Vagina (tissue), 2 donors: ENCODE data around the gene SLC6A13. TPM values are rescaled to one million over a fixed set of nuclear protein-coding genes. Genes with fewer than 3 reads are reported as not detected.
A peak's percentile ranks its signal among the peaks of the same experiment; 100 is the strongest.
"Not testable (repeated sequence)": the region's sequence is repeated elsewhere in the genome, so short reads cannot be mapped to it uniquely, and the experiment has no call there.

Source experiments
- DNase-seq, 2 donors: peaks; one replicate each; pipeline ENCODE4 v3.0.0-alpha.2; 2017; ENCODE audit errors: extremely low spot score in 2 of 2
- H3K27ac ChIP-seq: fragments of 200-600 bp; sonication (generic); one replicate; pipeline ENCODE4 v1.5.1; 2019
- H3K27me3 ChIP-seq: fragments of 200-600 bp; sonication (generic); one replicate; pipeline ENCODE4 v1.5.1; 2019
- H3K36me3 ChIP-seq, 2 donors: fragments of 200-600 bp; sonication (generic); one replicate each; pipeline ENCODE4 v1.5.1; 2017 to 2019
- H3K4me1 ChIP-seq: fragments of 200-600 bp; sonication (generic); one replicate; pipeline ENCODE4 v1.5.1; 2019
- H3K4me3 ChIP-seq, 2 donors: fragments of 200-600 bp; sonication (generic); 1 replicate in 1 of 2; 2 replicates in 1 of 2; pipeline ENCODE4 v1.5.1; 2016 to 2019
- H3K9me3 ChIP-seq: fragments of 200-600 bp; sonication (generic); one replicate; pipeline ENCODE4 v1.5.1; 2019
- POLR2A ChIP-seq, 2 donors: fragments of 450-650 bp; IDR thresholded peaks; one replicate each; pipeline ENCODE4 v1.6.1; 2017; ENCODE audit warnings: antibody characterized with exemption in 2 of 2, mild to moderate bottlenecking in 2 of 2, moderate library complexity in 2 of 2
- POLR2AphosphoS5 ChIP-seq, 2 donors: sonication (generic); formaldehyde crosslinking; IDR thresholded peaks; one replicate each; pipeline ENCODE4 v1.9.0; 2017; ENCODE audit warnings: antibody characterized with exemption in 2 of 2, mild to moderate bottlenecking in 2 of 2, low read depth in 1 of 2; ENCODE audit not compliant: insufficient read depth in 1 of 2
- intact Hi-C: fragments of 100-400 bp; cut with DNase I; formaldehyde crosslinking; loops from one replicate; pipeline ENCODE4 v1.15.1; 2023
- total RNA-seq: library from RNA; depleted of rRNA; stranded (reverse); fragments of >200 nt; gene quantifications from one replicate; pipeline ENCODE4 v1.2.3, GENCODE V29; 2016
- TF ChIP-seq, protein P1 (sequence below), 3 experiments: fragments of 450-650 bp in 2 of 3; fragments of 200-600 bp in 1 of 3; sonication (generic) in 1 of 3; IDR thresholded peaks; one replicate each; pipeline ENCODE4 v1.5.1; 2017 to 2019; ENCODE audit warnings: antibody characterized with exemption in 3 of 3, mild to moderate bottlenecking in 2 of 3, moderate library complexity in 2 of 3

Gene SLC6A13
- total RNA-seq, 1 donor from 2014 or later, result not detected

DNA sequence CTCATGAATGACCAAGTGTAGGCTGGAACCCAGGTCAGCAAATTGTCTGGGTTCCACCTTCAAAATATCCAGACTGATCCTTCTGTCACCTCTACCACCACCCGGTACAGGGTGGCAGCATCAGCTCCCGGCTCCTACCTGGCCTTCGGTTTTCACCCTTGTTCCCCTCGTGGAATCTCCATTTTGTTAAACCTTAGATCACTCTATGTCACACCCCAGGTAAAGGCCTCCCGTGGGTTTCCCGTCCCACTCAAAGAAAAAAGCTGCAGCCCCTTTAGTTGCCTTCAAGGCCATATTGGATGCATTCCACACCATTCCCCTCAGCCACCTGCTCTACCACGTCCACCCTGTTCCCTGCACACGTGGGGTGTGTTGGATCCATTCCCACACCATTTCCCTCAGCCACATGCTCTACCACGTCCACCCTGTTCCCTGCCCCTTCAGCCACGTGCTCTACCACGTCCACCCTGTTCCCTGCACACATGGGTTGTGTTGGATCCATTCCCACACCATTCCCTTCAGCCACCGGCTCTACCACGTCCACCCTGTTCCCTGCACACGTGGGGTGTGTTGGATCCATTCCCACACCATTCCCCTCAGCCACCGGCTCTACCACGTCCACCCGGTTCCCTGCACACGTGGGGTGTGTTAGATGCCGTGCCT is 23.8 kb downstream of the SLC6A13 start:
- H3K27me3 ChIP-seq, result no peaks in the 10 kb centered on the region
- no peak overlapping the region for H3K4me3 ChIP-seq
- TF ChIP-seq POLR2A (IDR thresholded peaks at IDR 0.05), result no peak
- H3K36me3 ChIP-seq, result no peaks in the 10 kb centered on the region
- no peaks in the 10 kb centered on the region for H3K9me3 ChIP-seq
- intact Hi-C loops, result no loop called here
- H3K27ac ChIP-seq, result no peak overlapping the region
- DNase-seq, result peak; percentile 58 to 89
- H3K4me1 ChIP-seq, result no peaks in the 10 kb centered on the region

DNA sequence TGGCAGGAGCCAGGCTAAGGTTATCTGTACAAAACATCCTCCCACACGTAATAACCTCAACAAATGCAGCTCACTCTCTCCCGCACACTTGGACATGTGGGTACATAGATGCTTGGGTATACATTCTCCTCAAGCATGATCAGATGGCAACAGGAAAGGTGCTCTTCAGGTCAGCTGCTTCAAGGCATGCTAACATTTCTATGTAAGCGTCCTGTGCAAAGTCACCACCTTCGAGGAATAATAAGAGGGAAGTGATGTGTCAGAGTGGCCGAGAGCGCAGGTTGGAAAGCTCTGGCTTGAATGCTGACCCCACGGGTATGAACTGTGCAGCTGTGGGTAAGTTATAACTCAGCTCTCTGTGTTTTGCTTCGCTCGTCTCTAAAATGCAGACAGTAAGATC is 24.5 kb downstream of the SLC6A13 start:
- H3K4me3 ChIP-seq, result no peak overlapping the region
- H3K9me3 ChIP-seq, result no peaks in the 10 kb centered on the region
- no peaks in the 10 kb centered on the region for H3K27me3 ChIP-seq
- H3K36me3 ChIP-seq, result no peaks in the 10 kb centered on the region
- DNase-seq, result peak in 1 of 2 donors; percentile 54
- TF ChIP-seq, protein P1, sequence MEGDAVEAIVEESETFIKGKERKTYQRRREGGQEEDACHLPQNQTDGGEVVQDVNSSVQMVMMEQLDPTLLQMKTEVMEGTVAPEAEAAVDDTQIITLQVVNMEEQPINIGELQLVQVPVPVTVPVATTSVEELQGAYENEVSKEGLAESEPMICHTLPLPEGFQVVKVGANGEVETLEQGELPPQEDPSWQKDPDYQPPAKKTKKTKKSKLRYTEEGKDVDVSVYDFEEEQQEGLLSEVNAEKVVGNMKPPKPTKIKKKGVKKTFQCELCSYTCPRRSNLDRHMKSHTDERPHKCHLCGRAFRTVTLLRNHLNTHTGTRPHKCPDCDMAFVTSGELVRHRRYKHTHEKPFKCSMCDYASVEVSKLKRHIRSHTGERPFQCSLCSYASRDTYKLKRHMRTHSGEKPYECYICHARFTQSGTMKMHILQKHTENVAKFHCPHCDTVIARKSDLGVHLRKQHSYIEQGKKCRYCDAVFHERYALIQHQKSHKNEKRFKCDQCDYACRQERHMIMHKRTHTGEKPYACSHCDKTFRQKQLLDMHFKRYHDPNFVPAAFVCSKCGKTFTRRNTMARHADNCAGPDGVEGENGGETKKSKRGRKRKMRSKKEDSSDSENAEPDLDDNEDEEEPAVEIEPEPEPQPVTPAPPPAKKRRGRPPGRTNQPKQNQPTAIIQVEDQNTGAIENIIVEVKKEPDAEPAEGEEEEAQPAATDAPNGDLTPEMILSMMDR (IDR thresholded peaks at IDR 0.05), result no peak
- H3K4me1 ChIP-seq, result no peaks in the 10 kb centered on the region
- H3K27ac ChIP-seq, result no peak overlapping the region
- intact Hi-C loops, result no loop called here

DNA sequence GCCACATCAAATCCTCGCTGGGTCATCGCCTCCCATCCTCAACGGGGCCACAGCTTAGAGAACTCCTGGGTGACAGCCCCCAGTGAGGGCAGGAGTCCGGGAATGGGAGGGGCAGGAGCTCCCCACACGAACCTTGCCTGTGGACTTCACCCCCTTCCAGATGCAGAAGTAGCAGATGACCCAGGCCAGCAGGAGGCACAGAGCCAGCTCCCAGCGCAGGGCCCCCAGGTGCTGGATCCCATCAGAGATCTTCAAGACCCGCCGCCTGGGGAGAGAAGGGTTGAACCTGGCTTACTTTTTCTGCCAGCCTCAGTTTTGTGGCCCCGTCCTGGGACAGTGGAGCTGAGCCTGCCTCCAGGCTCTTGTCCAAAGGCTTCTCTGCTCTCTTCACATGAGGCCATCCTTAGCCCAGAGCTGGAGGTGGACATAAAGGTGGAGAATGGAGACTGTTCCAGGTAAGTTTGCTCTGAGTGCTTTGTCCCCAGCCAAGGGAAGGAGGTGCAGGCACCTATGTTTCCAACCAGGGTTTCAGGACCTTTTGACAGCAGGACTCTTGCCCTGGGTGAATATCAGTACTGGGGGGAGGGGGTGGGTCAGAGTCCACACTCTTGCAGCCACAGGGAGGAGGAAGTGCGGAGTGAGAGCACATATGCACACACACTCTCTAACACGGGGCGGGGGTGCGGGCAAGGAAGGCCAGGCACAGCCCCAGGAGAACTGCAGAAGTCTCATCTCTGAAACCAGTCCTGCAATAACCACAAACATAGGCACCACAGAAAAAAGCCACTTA is 25.4 kb downstream of the SLC6A13 start:
- H3K36me3 ChIP-seq, result no peaks in the 10 kb centered on the region
- no peaks in the 10 kb centered on the region for H3K27me3 ChIP-seq
- peak; percentile 49 to 81 for DNase-seq
- no peak for TF ChIP-seq POLR2AphosphoS5 (IDR thresholded peaks at IDR 0.05; ENCODE audit: insufficient read depth in 1 of 2, low read depth in 1 of 2)
- TF ChIP-seq POLR2A (IDR thresholded peaks at IDR 0.05), result no peak
- TF ChIP-seq, protein P1 (IDR thresholded peaks at IDR 0.05), result no peak
- H3K9me3 ChIP-seq, result no peaks in the 10 kb centered on the region
- H3K4me1 ChIP-seq, result no peaks in the 10 kb centered on the region
- intact Hi-C loops, result no loop called here
- H3K27ac ChIP-seq, result no peak overlapping the region
- no peak overlapping the region for H3K4me3 ChIP-seq

DNA sequence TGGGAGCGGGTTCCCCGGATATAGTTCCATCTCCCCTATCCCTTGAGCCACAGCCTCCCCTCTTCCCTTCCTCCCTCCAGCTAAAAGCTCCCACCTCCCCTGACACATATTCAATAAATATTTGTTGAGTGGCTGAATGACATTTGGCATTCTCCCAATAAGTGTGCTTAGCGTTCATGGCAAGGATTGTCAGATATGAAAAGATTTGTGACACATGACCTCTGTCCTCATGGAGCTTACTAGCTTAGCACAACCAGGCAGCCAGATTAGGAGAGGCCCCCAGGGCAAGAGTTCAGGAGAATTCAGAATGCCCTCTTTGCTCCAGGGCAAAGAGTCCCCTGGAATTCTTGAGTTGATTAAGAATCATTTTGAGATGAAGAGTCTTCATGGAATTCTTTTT is 26.2 kb downstream of the SLC6A13 start:
- H3K9me3 ChIP-seq, result no peaks in the 10 kb centered on the region
- peak in 1 of 2 donors; percentile 10 for DNase-seq
- intact Hi-C loops, result no loop called here

DNA sequence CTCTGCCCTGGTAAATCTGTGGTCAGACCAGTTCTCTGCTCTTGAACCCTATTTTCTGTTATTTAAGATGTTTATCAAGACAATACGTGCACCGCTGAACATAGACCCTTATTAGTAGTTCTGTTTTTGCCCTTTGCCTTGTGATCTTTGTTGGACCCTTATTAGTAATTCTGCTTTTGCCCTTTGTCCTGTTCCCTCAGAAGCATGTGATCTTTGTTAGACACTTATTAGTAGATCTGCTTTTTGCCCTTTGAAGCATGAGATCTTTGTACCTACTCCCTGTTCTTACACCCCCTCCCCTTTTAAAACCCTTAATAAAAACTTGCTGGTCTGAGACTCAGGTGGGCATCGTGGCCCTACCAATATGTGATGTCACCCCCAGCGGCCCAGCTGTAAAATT is 26.7 kb downstream of the SLC6A13 start:
- DNase-seq, H3K4me1 ChIP-seq, intact Hi-C loops, H3K27ac ChIP-seq, H3K36me3 ChIP-seq, H3K27me3 ChIP-seq, H3K9me3 ChIP-seq, H3K4me3 ChIP-seq: not testable (repeated sequence)

More for the DNA sequence above, 26.2 kb downstream of the SLC6A13 start:
- Histone ChIP-seq H3K27me3 (no peaks in the 10 kb centered on the region), H3K36me3 (no peaks in the 10 kb centered on the region), H3K4me1 (no peaks in the 10 kb centered on the region), H3K27ac (no peak overlapping the region), H3K4me3 (no peak overlapping the region)
- TF ChIP-seq POLR2A (IDR thresholded peaks at IDR 0.05), result no peak
- TF ChIP-seq, protein P1 (IDR thresholded peaks at IDR 0.05), result no peak

DNA sequence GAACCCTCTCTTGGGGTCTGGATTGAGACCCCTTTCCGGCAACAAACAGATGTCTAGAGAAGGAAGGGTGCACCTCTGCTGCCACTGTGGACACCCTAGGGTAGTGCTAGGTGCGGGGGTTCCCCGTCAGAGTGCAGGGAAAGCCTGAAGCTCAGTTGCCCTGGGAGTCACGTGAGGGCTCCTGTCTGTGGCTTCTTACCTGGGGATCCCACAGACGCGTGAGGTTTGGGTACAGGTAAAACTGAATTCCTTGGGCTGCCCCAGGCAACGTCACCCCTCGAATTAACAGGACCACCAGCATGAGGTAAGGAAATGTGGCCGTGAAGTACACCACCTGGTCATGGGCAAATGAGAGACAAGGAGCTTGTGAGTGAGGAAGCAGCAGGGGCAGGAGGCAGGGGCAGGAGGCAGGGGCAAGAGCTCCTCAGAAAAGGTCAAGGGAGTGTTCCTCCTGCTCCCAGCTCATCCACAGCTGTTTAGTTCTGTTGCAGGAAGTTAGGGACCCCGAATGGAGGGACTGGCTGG is 27.7 kb downstream of the SLC6A13 start:
- no peaks in the 10 kb centered on the region for H3K27me3 ChIP-seq
- no peaks in the 10 kb centered on the region for H3K4me1 ChIP-seq
- TF ChIP-seq POLR2AphosphoS5 (IDR thresholded peaks at IDR 0.05; ENCODE audit: insufficient read depth in 1 of 2, low read depth in 1 of 2) (no peak), POLR2A (IDR thresholded peaks at IDR 0.05) (no peak)
- TF ChIP-seq, protein P1 (IDR thresholded peaks at IDR 0.05), result no peak
- H3K9me3 ChIP-seq, result no peaks in the 10 kb centered on the region
- H3K4me3 ChIP-seq, result no peak overlapping the region
- no peaks in the 10 kb centered on the region for H3K36me3 ChIP-seq
- peak; percentile 52 to 84 for DNase-seq
- no peak overlapping the region for H3K27ac ChIP-seq
- intact Hi-C loops, result no loop called here
